HG02759 (cell line): Measurements from ENCODE around the gene CSPG5.
A peak's percentile ranks its signal among the peaks of the same experiment; 100 is the strongest.

Experiments
- ATAC-seq: cut with Tn5 transposase; IDR thresholded peaks from one replicate; pipeline ENCODE4 v1.9.1; 2021; ENCODE audit warnings: mild to moderate bottlenecking, moderate library complexity; ENCODE audit not compliant: unreplicated experiment

CSPG5 gene

GRCh38 chr3:47578691-47579632 lies at the start of gene CSPG5:
Gene CSPG5 (minus strand): TSS chr3:47578865. CDS start chr3:47578693, 172 bp downstream.
- ATAC-seq: peak; percentile 49

GRCh38 chr3:47628426-47628825 lies 49.8 kb upstream of the CSPG5 start:
- ATAC-seq: no peak

- no peak for ATAC-seq
Measured at GRCh38 chr3:47622671-47623461, 44.2 kb upstream of the CSPG5 start.

DNA sequence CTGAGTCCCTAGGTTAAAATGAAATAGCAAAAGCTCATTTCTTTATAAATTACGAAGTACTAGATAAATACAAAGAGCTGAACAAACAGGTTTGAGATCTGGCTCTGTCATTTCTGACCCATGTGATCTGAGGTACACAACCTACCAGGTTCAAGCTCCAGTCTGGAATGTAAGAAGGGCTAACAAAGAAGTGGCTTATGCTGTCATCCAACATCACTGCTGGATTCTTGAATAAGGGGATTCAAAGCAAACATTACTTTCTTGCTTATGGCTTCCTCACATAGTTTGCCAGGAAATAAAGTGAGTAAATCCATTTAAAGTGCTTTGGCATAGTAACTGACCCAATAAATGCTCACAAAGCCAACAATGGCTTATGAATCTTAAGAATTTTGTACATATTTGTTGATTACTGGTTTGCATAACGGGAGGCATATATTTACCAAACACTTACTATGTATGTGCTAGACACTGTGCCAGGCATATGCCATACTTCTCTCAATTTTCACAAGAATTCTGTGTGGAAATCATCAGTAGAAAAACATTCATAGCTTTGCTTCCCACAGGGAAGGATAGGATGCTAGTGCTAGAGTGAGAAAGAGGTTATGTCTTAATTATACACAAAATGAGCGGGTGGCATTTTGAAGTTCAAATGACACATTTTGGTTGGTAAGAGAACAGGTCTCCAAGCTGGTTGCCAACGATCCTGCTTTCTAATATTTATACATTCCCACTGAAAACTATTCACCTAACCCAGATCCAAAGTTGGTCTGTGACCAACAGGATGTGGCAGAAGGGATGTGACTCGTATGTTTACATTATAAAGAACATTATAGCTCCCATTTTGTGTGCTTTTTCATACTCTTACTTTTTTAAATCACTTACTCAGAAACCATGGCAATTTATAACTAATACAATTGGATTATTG lies 38.7 kb upstream of the CSPG5 start:
- ATAC-seq: no peak

GRCh38 chr3:47614788-47615187 lies 36.1 kb upstream of the CSPG5 start:
- no peak for ATAC-seq

DNA sequence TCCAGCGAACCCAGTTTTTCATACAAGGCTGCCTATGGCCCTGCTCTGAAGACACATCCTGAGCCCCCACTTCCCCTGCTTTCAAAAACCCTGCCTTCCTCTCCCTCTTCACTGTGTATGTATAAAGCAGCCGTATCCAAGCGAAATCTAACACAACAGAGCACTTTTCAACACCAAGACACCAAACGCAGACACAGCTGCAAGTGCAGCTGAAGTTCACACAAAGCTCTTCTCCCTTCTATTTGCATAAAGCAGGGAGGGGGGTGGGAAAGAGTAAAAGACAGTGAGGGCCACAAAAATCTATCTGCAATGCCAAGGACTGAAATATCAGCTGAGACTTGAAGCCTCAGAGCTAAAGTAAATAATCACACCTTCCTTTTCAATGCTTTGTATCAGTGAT lies 35.1 kb upstream of the CSPG5 start:
- ATAC-seq: no peak

DNA sequence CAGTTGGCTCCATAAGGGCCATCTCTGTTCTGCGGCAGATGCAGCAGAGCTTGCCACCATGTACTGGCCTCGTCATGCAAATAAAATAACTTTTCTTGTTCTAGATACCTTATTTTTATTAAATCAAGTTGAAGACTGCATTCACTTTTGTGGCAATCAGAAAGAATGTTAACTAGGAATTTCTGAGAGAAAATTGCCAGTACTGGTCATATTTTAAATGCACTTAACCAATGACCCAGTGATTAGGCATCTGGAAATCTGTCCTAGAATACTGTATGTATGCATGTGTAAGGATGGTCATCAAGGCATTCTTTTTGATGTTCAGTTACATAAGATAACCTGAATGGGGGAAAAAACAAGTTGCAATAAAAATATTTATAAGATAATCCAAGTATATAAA lies 34.2 kb upstream of the CSPG5 start:
- ATAC-seq: no peak

DNA sequence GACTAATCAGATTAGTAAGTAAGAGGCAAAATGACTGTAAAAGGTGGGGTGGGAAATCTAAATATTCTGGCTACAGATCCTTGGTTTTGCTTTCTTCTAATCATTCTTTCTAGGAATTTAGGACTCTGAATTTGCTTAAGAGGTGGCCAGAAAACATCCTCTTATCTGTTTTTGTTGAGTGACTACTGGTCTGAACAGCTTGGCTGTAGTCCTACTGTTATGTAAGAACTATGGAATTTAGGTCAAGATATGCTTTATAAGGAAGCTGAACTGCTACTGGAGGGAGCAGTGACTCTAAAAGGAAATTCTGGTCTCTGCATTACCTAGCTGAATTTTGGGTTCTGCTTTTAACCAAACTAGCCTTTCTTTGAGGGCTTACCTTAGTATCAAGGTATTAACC lies 33.5 kb upstream of the CSPG5 start:
- ATAC-seq: no peak

DNA sequence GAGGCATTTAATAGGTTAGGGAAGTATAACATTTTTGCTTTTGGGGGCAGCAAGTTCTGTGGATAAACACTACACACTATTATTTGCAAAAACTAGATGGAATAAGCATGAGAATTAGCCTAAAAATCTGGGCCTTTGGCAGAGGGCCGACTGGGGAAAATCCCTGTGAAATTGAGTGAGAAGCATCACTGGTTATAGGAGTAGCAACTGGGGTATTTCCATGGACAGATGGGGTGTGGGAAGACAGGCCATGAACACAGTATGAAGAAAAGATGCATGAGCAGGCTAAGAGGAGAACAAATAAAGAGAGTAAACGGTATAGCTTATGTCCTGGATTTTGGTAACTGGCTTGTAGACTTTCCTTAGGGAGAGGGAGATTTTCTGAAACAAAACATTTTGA lies 32.9 kb upstream of the CSPG5 start:
- ATAC-seq: no peak

DNA sequence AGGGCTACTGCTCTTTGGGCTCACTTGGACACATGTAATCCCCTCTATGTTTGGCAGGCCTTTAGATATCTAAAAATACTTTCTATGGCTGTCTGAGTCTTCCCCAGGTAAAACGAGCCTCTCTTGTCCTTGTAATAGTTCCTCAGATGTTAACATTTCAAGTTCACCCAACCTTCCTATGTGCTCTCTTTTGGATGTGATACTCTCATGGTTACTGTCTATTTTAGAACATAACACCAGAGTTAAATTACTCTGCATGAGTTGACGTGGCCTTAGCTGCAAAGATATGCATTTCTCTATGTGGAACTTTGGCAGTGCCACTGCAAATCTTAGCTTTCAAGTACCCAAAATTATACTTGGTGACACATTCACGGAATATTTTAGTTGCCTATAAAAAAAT lies 31.9 kb upstream of the CSPG5 start:
- no peak for ATAC-seq

- ATAC-seq: no peak
Measured at GRCh38 chr3:47607335-47607734, 28.7 kb upstream of the CSPG5 start.

GRCh38 chr3:47606165-47606564 lies 27.5 kb upstream of the CSPG5 start:
- no peak for ATAC-seq

- ATAC-seq: no peak
Measured at GRCh38 chr3:47605652-47606051, 27.0 kb upstream of the CSPG5 start.

DNA sequence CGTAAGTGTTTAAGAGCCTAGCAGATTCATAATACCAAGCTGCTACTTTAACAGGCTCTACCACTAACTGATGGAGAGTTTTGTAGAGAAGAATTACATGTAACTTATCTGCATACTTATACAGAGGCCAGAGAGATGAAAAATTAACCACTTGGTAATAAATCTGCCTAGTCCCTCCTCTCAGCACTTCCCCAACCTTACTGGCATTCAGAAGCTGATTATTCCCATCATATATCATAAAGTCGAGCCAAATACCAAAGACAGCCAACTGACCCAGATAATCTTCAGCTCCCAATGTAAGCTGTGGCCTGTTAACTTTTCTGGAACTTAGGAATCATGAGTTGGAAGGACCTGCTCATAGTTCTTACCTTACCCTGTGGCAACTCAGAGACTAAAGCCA lies 25.5 kb upstream of the CSPG5 start:
- no peak for ATAC-seq

DNA sequence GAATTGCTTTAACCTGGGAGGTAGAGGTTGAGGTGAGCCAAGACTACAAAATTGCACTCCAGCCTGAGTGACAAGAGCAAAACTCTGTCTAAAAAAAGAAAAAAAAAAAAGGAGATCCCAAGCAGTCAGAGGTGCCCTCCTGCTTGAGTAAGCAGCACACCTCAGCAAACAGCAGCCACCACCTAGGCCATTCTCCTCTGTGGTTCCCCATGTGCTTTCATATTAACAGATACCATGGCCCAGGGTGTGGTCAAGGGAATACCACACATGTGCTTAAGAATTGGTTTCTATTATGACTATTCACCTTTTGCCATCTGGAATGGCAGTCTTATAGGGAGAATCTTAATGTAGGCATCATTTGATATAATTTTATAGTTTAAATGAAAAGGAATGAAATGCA lies 24.7 kb upstream of the CSPG5 start:
- ATAC-seq: no peak

GRCh38 chr3:47601281-47601680 lies 22.6 kb upstream of the CSPG5 start:
- ATAC-seq: no peak

GRCh38 chr3:47594792-47595191 lies 16.1 kb upstream of the CSPG5 start:
- ATAC-seq: no peak

DNA sequence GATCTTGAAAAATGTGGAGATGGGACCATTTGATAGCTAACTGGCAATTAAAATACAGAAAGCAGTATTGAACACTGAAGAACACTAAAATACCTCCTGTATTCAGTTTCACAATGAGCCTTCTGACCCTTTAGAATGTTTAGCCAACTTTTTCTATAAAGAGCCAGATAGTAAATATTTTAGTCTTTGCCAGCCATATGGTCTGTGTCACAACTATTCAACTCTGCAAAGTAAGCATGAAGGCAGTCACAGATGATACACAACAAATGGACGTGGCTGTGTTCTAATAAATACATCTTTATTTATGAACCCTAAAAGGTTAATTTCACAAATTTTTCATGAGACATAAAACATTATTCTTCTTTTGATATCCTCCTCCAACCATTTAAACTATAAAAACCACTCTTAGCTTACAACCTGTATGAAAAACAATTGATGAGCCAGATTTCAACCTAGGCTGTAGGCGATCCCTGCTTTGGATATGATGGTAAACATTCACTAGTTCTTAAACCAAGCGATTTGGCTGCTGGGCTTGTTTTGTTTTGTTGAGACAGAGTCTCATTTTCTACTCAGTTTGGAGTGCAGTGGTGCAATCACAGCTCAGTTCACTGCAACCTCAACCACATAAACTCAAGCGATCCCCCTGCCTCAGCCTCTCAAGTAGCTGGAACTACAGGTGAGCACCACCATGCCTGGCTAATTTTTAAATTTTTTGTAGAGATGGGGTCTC lies 13.6 kb upstream of the CSPG5 start:
- no peak for ATAC-seq

GRCh38 chr3:47590216-47590615 lies 11.6 kb upstream of the CSPG5 start:
- no peak for ATAC-seq

DNA sequence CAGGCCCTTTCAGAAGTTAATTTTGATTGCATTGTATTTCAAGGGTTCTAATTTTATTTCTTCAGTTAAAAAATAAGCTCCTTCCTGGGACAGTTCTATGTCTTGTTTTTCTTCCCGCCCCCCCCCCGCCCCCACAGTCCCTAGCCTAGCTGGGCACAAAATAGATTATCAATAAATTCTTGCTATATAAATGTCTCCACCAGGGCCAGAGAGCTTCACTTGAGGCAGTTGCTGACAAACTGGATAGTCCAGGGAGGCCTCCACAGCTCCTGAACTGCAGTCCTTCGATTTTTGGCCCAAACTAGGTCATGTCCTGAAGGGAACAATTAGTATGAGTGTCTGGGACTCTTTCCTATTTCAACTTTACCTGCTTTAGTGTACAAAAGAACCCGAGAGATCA lies 9.9 kb upstream of the CSPG5 start:
- no peak for ATAC-seq
